HepG2 (cell line): ENCODE data around the gene ZBTB32. TPM values are rescaled to one million over a fixed set of nuclear protein-coding genes. Genes with fewer than 3 reads are reported as not detected.

Source experiments
- ATAC-seq: fragments of 200-7000 bp; cut with Tn5 transposase; 3 replicates; pipeline ENCODE4 v1.9.1; 2020; ENCODE audit warnings: mild to moderate bottlenecking, moderate library complexity
- BruUV-seq: library from RNA; stranded (reverse); fragments of 400-500 nt; replicated peaks from 2 replicates; lab custom pipeline; 2021; lab: Mats Ljungman, UMichigan
- CTCF ChIA-PET: fragments of 300-600 bp; formaldehyde crosslinking; extraction: SDS; loops from one replicate; lab custom pipeline; 2021; ENCODE audit warnings: low total read pairs, inconsistent platforms, low intra/inter-chr PET ratio; lab: Yijun Ruan, JAX
- POLR2A ChIA-PET: fragments of 350-600 bp; sonication (Branson Sonifier 250); formaldehyde crosslinking; loops from one replicate; lab custom pipeline; 2020; ENCODE audit warnings: antibody characterized with exemption, inconsistent platforms; lab: Yijun Ruan, JAX
- DNase-seq: peaks from one replicate; pipeline ENCODE4 v3.0.0-alpha.2; 2015; ENCODE audit warnings: low spot score
- FAIRE-seq: peaks from 3 replicates; lab custom pipeline; 2011; peaks lifted over from hg19 to GRCh38; lab: Jason Lieb, UNC
- H2AFZ ChIP-seq: one replicate; pipeline ENCODE4 v1.6.1; 2011; ENCODE audit warnings: low read length, inconsistent platforms
- H3K27ac ChIP-seq: fragments of 300-600 bp; 3 replicates; pipeline ENCODE4 v1.8.0; 2011; ENCODE audit warnings: mixed run types, mild to moderate bottlenecking, mixed read lengths, low read length, inconsistent platforms; ENCODE audit not compliant: insufficient read depth; ENCODE audit errors: extremely low read length
- H3K27me3 ChIP-seq, 2 experiments: fragments of 200-600 bp in 1 of 2; 2 replicates in 1 of 2; 3 replicates in 1 of 2; pipeline versions ENCODE4 v1.6.0 to v1.8.0; 2011; ENCODE audit warnings: low read length in 2 of 2, mild to moderate bottlenecking in 2 of 2, moderate library complexity in 2 of 2, inconsistent platforms in 1 of 2; ENCODE audit not compliant: insufficient read depth in 2 of 2, control insufficient read depth in 1 of 2
- H3K36me3 ChIP-seq, 2 experiments: fragments of 200-600 bp in 1 of 2; replicated peaks in 1 of 2; 2 replicates in 1 of 2; 3 replicates in 1 of 2; pipeline versions ENCODE4 v1.5.1 to v1.8.0; 2011; ENCODE audit warnings: low read length in 2 of 2, inconsistent platforms in 1 of 2; ENCODE audit not compliant: insufficient read depth in 2 of 2, control insufficient read depth in 1 of 2
- H3K4me1 ChIP-seq: 2 replicates; pipeline ENCODE4 v1.5.1; 2012; ENCODE audit warnings: low read length, inconsistent platforms; ENCODE audit not compliant: insufficient read depth
- H3K4me2 ChIP-seq: 2 replicates; pipeline ENCODE4 v1.6.0; 2011; ENCODE audit warnings: low read depth, low read length, inconsistent platforms
- H3K4me3 ChIP-seq, 3 experiments: fragments of 200-600 bp in 1 of 3; sonication (generic), shearing (Covaris generic) in 1 of 3; replicated peaks in 1 of 3; 2 replicates each; pipeline ENCODE4 v1.5.1; 2011 to 2016; ENCODE audit warnings: low read length in 3 of 3, inconsistent platforms in 2 of 3, low read depth in 2 of 3, mild to moderate bottlenecking in 2 of 3, control low read depth in 1 of 3, mixed read lengths in 1 of 3; ENCODE audit not compliant: insufficient read depth in 1 of 3
- H3K79me2 ChIP-seq: one replicate; pipeline ENCODE4 v1.6.1; 2011; ENCODE audit warnings: low read length, inconsistent platforms; ENCODE audit not compliant: insufficient read depth
- H3K9ac ChIP-seq: 2 replicates; pipeline ENCODE4 v1.6.0; 2011; ENCODE audit warnings: mild to moderate bottlenecking, low read depth, low read length, inconsistent platforms; ENCODE audit not compliant: insufficient read depth
- H3K9me3 ChIP-seq: 2 replicates; pipeline ENCODE4 v1.5.1; 2012; ENCODE audit warnings: mild to moderate bottlenecking, low read length
- H4K20me1 ChIP-seq: 2 replicates; pipeline ENCODE4 v1.6.0; 2011; ENCODE audit warnings: inconsistent platforms, mild to moderate bottlenecking, low read length, moderate library complexity; ENCODE audit not compliant: insufficient read depth
- DMAP1 ChIP-seq: IDR thresholded peaks from 2 replicates; pipeline ENCODE4 v1.6.1; 2016
- FOXA1 ChIP-seq, 2 experiments: fragments of 450-650 bp in 1 of 2; sonication (generic) in 1 of 2; formaldehyde crosslinking in 1 of 2; IDR thresholded peaks; 2 replicates each; pipeline versions ENCODE4 v1.4.0 to v1.6.1; 2016 to 2020; ENCODE audit warnings: missing genetic modification reagents in 1 of 2
- NFE2L1 ChIP-seq: sonication (generic); formaldehyde crosslinking; IDR thresholded peaks from 2 replicates; pipeline ENCODE4 v1.4.0; 2020; ENCODE audit warnings: missing genetic modification reagents, mild to moderate bottlenecking, borderline replicate concordance
- SRSF1 ChIP-seq: fragments of 200-400 bp; formaldehyde crosslinking; optimal IDR thresholded peaks from 2 replicates; pipeline ENCODE3; 2017; ENCODE audit warnings: mild to moderate bottlenecking, low read depth, low read length, moderate library complexity
- THAP7 ChIP-seq: sonication (generic); formaldehyde crosslinking; IDR thresholded peaks from 2 replicates; pipeline ENCODE4 v1.8.1; 2023; ENCODE audit warnings: mild to moderate bottlenecking, missing genetic modification reagents
- ZC3H4 ChIP-seq: sonication (generic); formaldehyde crosslinking; IDR thresholded peaks from 2 replicates; pipeline ENCODE4 v1.4.0; 2020; ENCODE audit warnings: missing genetic modification reagents, borderline replicate concordance
- WGBS: methylation state at CpG from one replicate; pipeline ENCODE4 v1.1.6; 2017; ENCODE audit warnings: low lambda C conversion rate; 5-methylcytosine and 5-hydroxymethylcytosine counted together
- in situ Hi-C: cut with HindIII; loops from 2 replicates; pipeline ENCODE4 v1.10.0; 2017; ENCODE audit warnings: low pct_unique_long_range_greater_than_20kb; ENCODE audit not compliant: extremely low pct_ligation_motif_present
- intact Hi-C: fragments of 100-400 bp; cut with micrococcal nuclease; formaldehyde crosslinking; loops from one replicate; pipeline ENCODE4 v1.10.0; 2022; ENCODE audit not compliant: unreplicated experiment
- polyA plus RNA-seq, 8 experiments: library from polyadenylated mRNA; depleted of rRNA in 3 of 8; stranded (reverse) in 7 of 8; unstranded in 1 of 8; fragments of >200 nt; fragmentation: Illumina TruSeq in 4 of 8; extraction: Trizol in 4 of 8; gene quantifications; 2 replicates each; pipeline versions ENCODE4 v1.2.1 to v1.2.3, GENCODE V29; 2011 to 2016; ENCODE audit warnings: low read depth in 4 of 8, missing spikeins in 1 of 8, mixed read lengths in 1 of 8; ENCODE audit not compliant: insufficient read depth in 1 of 8
- total RNA-seq, 5 experiments: library from RNA; depleted of rRNA; stranded (reverse); fragments of >200 nt; fragmentation: Illumina TruSeq; extraction: Trizol; gene quantifications; 2 replicates each; pipeline ENCODE4 v1.2.3, GENCODE V29; 2016; ENCODE audit warnings: low read depth in 1 of 5
- TF ChIP-seq, protein P1 (sequence below): sonication (generic); formaldehyde crosslinking; IDR thresholded peaks from 2 replicates; pipeline ENCODE4 v1.8.0; 2022; ENCODE audit warnings: mild to moderate bottlenecking, missing genetic modification reagents; ENCODE audit not compliant: insufficient replicate concordance
- TF ChIP-seq, protein P2 (sequence below): sonication (generic); formaldehyde crosslinking; IDR thresholded peaks from 2 replicates; pipeline ENCODE4; 2020; ENCODE audit warnings: missing genetic modification reagents, mild to moderate bottlenecking, borderline replicate concordance

The ZBTB32 gene
- total and polyA plus RNA-seq, 2 of the 13 experiments (the other 11 are each of a cell fraction or from before 2014, with no cell fraction given): not detected

DNA sequence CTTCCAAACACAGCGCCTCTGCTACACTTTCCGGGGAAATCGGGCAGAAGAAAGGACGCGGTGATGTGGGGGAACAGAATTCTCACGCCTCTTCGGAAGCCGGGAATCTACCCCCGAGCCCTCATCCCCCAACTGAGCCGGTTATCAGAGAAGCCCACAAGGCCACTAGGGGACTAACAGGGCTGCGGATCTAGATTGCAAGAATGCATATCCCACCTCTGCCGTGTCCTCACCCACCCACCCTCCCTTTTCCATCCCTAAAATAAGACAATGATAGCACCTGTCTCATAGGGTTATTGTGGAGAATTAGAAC lies 36.8 kb downstream of the ZBTB32 start:
- TF ChIP-seq NFE2L1 (CRISPR knock-in tag) (peak; percentile 9; the same call in 1 of the 2 replicates), FOXA1 (IDR thresholded peaks at IDR 0.05) (no peak), FOXA1 (CRISPR knock-in tag; IDR thresholded peaks at IDR 0.05) (0 out of 2 replicates have a peak, but pooled peaks have one; percentile 1), ZC3H4 (peak; percentile 11; the same call in 1 of the 2 replicates), DMAP1 (CRISPR knock-in tag) (peak; percentile 16; the same call in 1 of the 2 replicates), SRSF1 (no peak), THAP7 (CRISPR knock-in tag) (no peak)
- TF ChIP-seq, protein P1, sequence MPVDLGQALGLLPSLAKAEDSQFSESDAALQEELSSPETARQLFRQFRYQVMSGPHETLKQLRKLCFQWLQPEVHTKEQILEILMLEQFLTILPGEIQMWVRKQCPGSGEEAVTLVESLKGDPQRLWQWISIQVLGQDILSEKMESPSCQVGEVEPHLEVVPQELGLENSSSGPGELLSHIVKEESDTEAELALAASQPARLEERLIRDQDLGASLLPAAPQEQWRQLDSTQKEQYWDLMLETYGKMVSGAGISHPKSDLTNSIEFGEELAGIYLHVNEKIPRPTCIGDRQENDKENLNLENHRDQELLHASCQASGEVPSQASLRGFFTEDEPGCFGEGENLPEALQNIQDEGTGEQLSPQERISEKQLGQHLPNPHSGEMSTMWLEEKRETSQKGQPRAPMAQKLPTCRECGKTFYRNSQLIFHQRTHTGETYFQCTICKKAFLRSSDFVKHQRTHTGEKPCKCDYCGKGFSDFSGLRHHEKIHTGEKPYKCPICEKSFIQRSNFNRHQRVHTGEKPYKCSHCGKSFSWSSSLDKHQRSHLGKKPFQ (CRISPR knock-in tag): peak; percentile 4
- TF ChIP-seq, protein P2, sequence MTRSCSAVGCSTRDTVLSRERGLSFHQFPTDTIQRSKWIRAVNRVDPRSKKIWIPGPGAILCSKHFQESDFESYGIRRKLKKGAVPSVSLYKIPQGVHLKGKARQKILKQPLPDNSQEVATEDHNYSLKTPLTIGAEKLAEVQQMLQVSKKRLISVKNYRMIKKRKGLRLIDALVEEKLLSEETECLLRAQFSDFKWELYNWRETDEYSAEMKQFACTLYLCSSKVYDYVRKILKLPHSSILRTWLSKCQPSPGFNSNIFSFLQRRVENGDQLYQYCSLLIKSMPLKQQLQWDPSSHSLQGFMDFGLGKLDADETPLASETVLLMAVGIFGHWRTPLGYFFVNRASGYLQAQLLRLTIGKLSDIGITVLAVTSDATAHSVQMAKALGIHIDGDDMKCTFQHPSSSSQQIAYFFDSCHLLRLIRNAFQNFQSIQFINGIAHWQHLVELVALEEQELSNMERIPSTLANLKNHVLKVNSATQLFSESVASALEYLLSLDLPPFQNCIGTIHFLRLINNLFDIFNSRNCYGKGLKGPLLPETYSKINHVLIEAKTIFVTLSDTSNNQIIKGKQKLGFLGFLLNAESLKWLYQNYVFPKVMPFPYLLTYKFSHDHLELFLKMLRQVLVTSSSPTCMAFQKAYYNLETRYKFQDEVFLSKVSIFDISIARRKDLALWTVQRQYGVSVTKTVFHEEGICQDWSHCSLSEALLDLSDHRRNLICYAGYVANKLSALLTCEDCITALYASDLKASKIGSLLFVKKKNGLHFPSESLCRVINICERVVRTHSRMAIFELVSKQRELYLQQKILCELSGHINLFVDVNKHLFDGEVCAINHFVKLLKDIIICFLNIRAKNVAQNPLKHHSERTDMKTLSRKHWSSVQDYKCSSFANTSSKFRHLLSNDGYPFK: 0 out of 2 replicates have a peak, but pooled peaks have one; percentile 7
- TF ChIP-seq, all 625 proteins: peak for 6
- no peaks in the 10 kb centered on the region for H4K20me1 ChIP-seq
- CTCF ChIA-PET: no interaction called here
- no TSS peak for BruUV-seq
- POLR2A ChIA-PET: interaction anchor here (0.8 to 4.6 kb wide), 23 partner anchors 7 to 190 kb away, joined by 3 to 69 read pairs (median 5); partner anchors contain the start of genes COX6B1, HAUS5, HSPB6 and LIN37
- H3K9ac ChIP-seq: peak overlapping the region; percentile 77
- peaks cover 5% of the 10 kb centered on the region for H3K79me2 ChIP-seq
- H3K27me3 ChIP-seq: no peaks in the 10 kb centered on the region; a peak in 1 of 5 replicates
- H3K9me3 ChIP-seq: no peaks in the 10 kb centered on the region
- peak overlapping the region; percentile 50 to 84 (median 62); a peak in 5 of 6 replicates for H3K4me3 ChIP-seq
- 0% methylated on average over 9 of the region's 12 CpGs for WGBS
- ATAC-seq (peak; percentile 8), DNase-seq (no peak), FAIRE-seq (no peak)
- peaks cover 31% of the 10 kb centered on the region for H3K4me1 ChIP-seq
- H3K36me3 ChIP-seq: peaks cover 10 to 29% of the 10 kb centered on the region in 2 experiments; a peak in 4 of 5 replicates
- peak overlapping the region; percentile 94 for H3K4me2 ChIP-seq
- no peak overlapping the region for H2AFZ ChIP-seq
- intact Hi-C loops: loop anchor here (1.0 to 10.0 kb wide), 3 partner anchors 22 to 50 kb away; partner anchors contain the start of gene KMT2B
- in situ Hi-C loops: no loop called here
- H3K27ac ChIP-seq: peak overlapping the region; percentile 89
